H1 (cell line): ENCODE results near the gene TAC4. TPM values are rescaled to one million over a fixed set of nuclear protein-coding genes. Genes with fewer than 3 reads are reported as not detected.

ENCODE experiments used
- CTCF ChIA-PET: fragments of 300-600 bp; sonication (Branson Sonifier 250); formaldehyde crosslinking; loops from one replicate; lab custom pipeline; 2021; ENCODE audit not compliant: partially characterized antibody; lab: Charles Lee
- POLR2A ChIA-PET: fragments of 300-600 bp; sonication (Branson Sonifier 250); formaldehyde crosslinking; loops from one replicate; lab custom pipeline; 2021; ENCODE audit warnings: inconsistent platforms; ENCODE audit not compliant: partially characterized antibody; lab: Charles Lee
- DNase-seq, 2 experiments: peaks; one replicate each; pipeline versions ENCODE4 v3.0.0 to v3.0.0-alpha.2; 2010 to 2022; ENCODE audit warnings: low spot score in 2 of 2, low read depth in 1 of 2, mixed read lengths in 1 of 2
- FAIRE-seq: peaks from 2 replicates; lab custom pipeline; 2011; peaks lifted over from hg19 to GRCh38; lab: Jason Lieb, UNC
- H2AFZ ChIP-seq: 2 replicates; pipeline ENCODE4 v1.8.1; 2012; ENCODE audit warnings: low read length, inconsistent platforms
- H2AK5ac ChIP-seq: 2 replicates; pipeline ENCODE4 v1.6.1; 2013; ENCODE audit warnings: low read depth, low read length
- H2BK120ac ChIP-seq: replicated peaks from 2 replicates; pipeline ENCODE3; 2013; ENCODE audit warnings: low read depth, low read length, inconsistent platforms
- H2BK12ac ChIP-seq: 2 replicates; pipeline ENCODE4 v1.6.1; 2013; ENCODE audit warnings: low read depth, low read length
- H2BK15ac ChIP-seq: 2 replicates; pipeline ENCODE4 v1.6.1; 2013; ENCODE audit warnings: low read length
- H2BK20ac ChIP-seq: 2 replicates; pipeline ENCODE4 v1.6.1; 2013; ENCODE audit warnings: low read length
- H2BK5ac ChIP-seq: 2 replicates; pipeline ENCODE4 v1.6.1; 2013; ENCODE audit warnings: low read depth, low read length
- H3K14ac ChIP-seq: 2 replicates; pipeline ENCODE4 v1.6.1; 2013; ENCODE audit warnings: inconsistent platforms; ENCODE audit not compliant: insufficient read length
- H3K18ac ChIP-seq: 2 replicates; pipeline ENCODE4 v1.6.1; 2013; ENCODE audit warnings: low read length; ENCODE audit errors: extremely low read depth
- H3K23ac ChIP-seq: 2 replicates; pipeline ENCODE4 v1.6.1; 2013; ENCODE audit warnings: inconsistent platforms; ENCODE audit not compliant: insufficient read length
- H3K23me2 ChIP-seq: 2 replicates; pipeline ENCODE4 v1.6.1; 2013; ENCODE audit warnings: low read depth, low read length
- H3K27ac ChIP-seq: 2 replicates; pipeline ENCODE4 v1.6.1; 2011; ENCODE audit warnings: low read depth, low read length, inconsistent platforms
- H3K27me3 ChIP-seq, 4 experiments: replicated peaks in 1 of 4; 1 replicate in 1 of 4; 2 replicates in 3 of 4; pipeline versions ENCODE4 v1.6.1 to v1.8.1; 2011 to 2013; ENCODE audit warnings: low read length in 3 of 4, mild to moderate bottlenecking in 3 of 4, inconsistent platforms in 2 of 4, mixed read lengths in 2 of 4, moderate library complexity in 1 of 4; ENCODE audit not compliant: control insufficient read depth in 3 of 4, insufficient read depth in 3 of 4; ENCODE audit errors: extremely low read depth in 1 of 4
- H3K36me3 ChIP-seq, 4 experiments: 2 replicates each; pipeline versions ENCODE4 v1.6.1 to v1.8.1; 2011 to 2013; ENCODE audit warnings: mild to moderate bottlenecking in 4 of 4, low read length in 3 of 4, moderate library complexity in 2 of 4, control low read depth in 1 of 4, inconsistent platforms in 1 of 4; ENCODE audit not compliant: insufficient read depth in 4 of 4, control insufficient read depth in 2 of 4
- H3K4ac ChIP-seq: replicated peaks from 2 replicates; pipeline ENCODE3; 2013; ENCODE audit warnings: low read length, low read depth, mixed read lengths, inconsistent platforms; ENCODE audit not compliant: insufficient read length
- H3K4me1 ChIP-seq, 4 experiments: replicated peaks in 1 of 4; 1 replicate in 1 of 4; 2 replicates in 3 of 4; pipeline versions ENCODE4 v1.6.1 to v1.8.1; 2011 to 2013; ENCODE audit warnings: low read length in 3 of 4, inconsistent platforms in 2 of 4, mixed read lengths in 1 of 4; ENCODE audit not compliant: insufficient read depth in 4 of 4, control insufficient read depth in 3 of 4
- H3K4me2 ChIP-seq, 2 experiments: 2 replicates each; pipeline versions ENCODE4 v1.6.1 to v1.8.1; 2011 to 2013; ENCODE audit warnings: low read depth in 2 of 2, low read length in 2 of 2, control low read depth in 1 of 2, inconsistent platforms in 1 of 2, mild to moderate bottlenecking in 1 of 2; ENCODE audit not compliant: insufficient read depth in 1 of 2
- H3K4me3 ChIP-seq, 4 experiments: fragments of 200-600, 300-600 bp in 1 of 4; sonication (generic), shearing (Covaris generic), sonication (Bioruptor Twin) in 1 of 4; 2 replicates each; pipeline versions ENCODE4 v1.5.1 to v1.8.1; 2011 to 2016; ENCODE audit warnings: low read length in 4 of 4, low read depth in 3 of 4, control low read depth in 2 of 4, inconsistent platforms in 2 of 4, mild to moderate bottlenecking in 2 of 4, mixed read lengths in 1 of 4, moderate library complexity in 1 of 4; ENCODE audit not compliant: insufficient read depth in 2 of 4; ENCODE audit errors: extremely low read depth in 1 of 4
- H3K56ac ChIP-seq: replicated peaks from 2 replicates; pipeline ENCODE3; 2013; ENCODE audit warnings: low read depth, mild to moderate bottlenecking, mixed read lengths, low read length, inconsistent platforms; ENCODE audit not compliant: insufficient read length
- H3K79me1 ChIP-seq: 2 replicates; pipeline ENCODE4 v1.6.1; 2013; ENCODE audit warnings: low read depth, low read length, control low read depth
- H3K79me2 ChIP-seq, 2 experiments: 2 replicates each; pipeline versions ENCODE4 v1.6.1 to v1.8.1; 2012 to 2013; ENCODE audit warnings: low read length in 2 of 2, mild to moderate bottlenecking in 2 of 2, inconsistent platforms in 1 of 2; ENCODE audit not compliant: insufficient read depth in 2 of 2, control insufficient read depth in 1 of 2
- H3K9ac ChIP-seq, 4 experiments: replicated peaks in 1 of 4; 1 replicate in 1 of 4; 2 replicates in 3 of 4; pipeline versions ENCODE4 v1.6.1 to v1.8.1; 2011 to 2013; ENCODE audit warnings: low read depth in 3 of 4, low read length in 3 of 4, control low read depth in 2 of 4, mild to moderate bottlenecking in 2 of 4, moderate library complexity in 2 of 4, inconsistent platforms in 1 of 4; ENCODE audit errors: extremely low read depth in 1 of 4
- H3K9me3 ChIP-seq, 2 experiments: 2 replicates each; pipeline versions ENCODE4 v1.6.1 to v1.8.1; 2012 to 2013; ENCODE audit warnings: mild to moderate bottlenecking in 2 of 2, moderate library complexity in 2 of 2, control low read depth in 1 of 2, inconsistent platforms in 1 of 2, low read depth in 1 of 2, low read length in 1 of 2, mixed read lengths in 1 of 2; ENCODE audit not compliant: insufficient read depth in 2 of 2
- H4K20me1 ChIP-seq, 2 experiments: replicated peaks in 1 of 2; 2 replicates each; pipeline versions ENCODE3 to v1.8.1; 2011 to 2013; ENCODE audit warnings: inconsistent platforms in 2 of 2, low read length in 2 of 2, mild to moderate bottlenecking in 1 of 2; ENCODE audit not compliant: insufficient read depth in 2 of 2, control insufficient read depth in 1 of 2
- H4K5ac ChIP-seq: 2 replicates; pipeline ENCODE4 v1.6.1; 2013; ENCODE audit warnings: low read length, low read depth, mixed read lengths, inconsistent platforms; ENCODE audit not compliant: insufficient read length
- H4K8ac ChIP-seq: 2 replicates; pipeline ENCODE4 v1.8.0; 2013; ENCODE audit warnings: mild to moderate bottlenecking, moderate library complexity, low read length, inconsistent platforms; ENCODE audit not compliant: insufficient read depth; ENCODE audit errors: extremely low read depth
- H4K91ac ChIP-seq: replicated peaks from 2 replicates; pipeline ENCODE3; 2013; ENCODE audit warnings: low read length, mixed read lengths, inconsistent platforms; ENCODE audit not compliant: insufficient read length
- BCL11A ChIP-seq, 2 experiments: IDR thresholded peaks; one replicate each; pipeline ENCODE4 v1.6.1; 2011; ENCODE audit warnings: low read depth in 2 of 2, low read length in 2 of 2, mild to moderate bottlenecking in 2 of 2
- CBX5 ChIP-seq: fragments of 300-800, 300-1000 bp; sonication (generic); IDR thresholded peaks from 2 replicates; pipeline ENCODE4 v1.7.1; 2016; ENCODE audit warnings: antibody characterized with exemption, low read length, low read depth
- CHD2 ChIP-seq: IDR thresholded peaks from 2 replicates; pipeline ENCODE4 v1.6.1; 2012; ENCODE audit warnings: low read length, improper control_type of control experiment
- E2F6 ChIP-seq: IDR thresholded peaks from 2 replicates; pipeline ENCODE4 v1.6.1; 2012; ENCODE audit warnings: inconsistent platforms
- EGR1 ChIP-seq: IDR thresholded peaks from 2 replicates; pipeline ENCODE4 v1.6.1; 2011; ENCODE audit warnings: low read depth, low read length, borderline replicate concordance
- GABPA ChIP-seq: IDR thresholded peaks from 2 replicates; pipeline ENCODE4 v1.6.1; 2011; ENCODE audit warnings: mild to moderate bottlenecking, low read length, moderate library complexity, borderline replicate concordance; ENCODE audit not compliant: insufficient read depth
- HDAC2 ChIP-seq, 2 experiments: fragments of 300-600 bp in 1 of 2; sonication (generic) in 1 of 2; IDR thresholded peaks; 2 replicates each; pipeline ENCODE4 v1.6.1; 2011 to 2012; ENCODE audit warnings: low read depth in 2 of 2, low read length in 2 of 2, mild to moderate bottlenecking in 2 of 2, moderate library complexity in 2 of 2, borderline replicate concordance in 1 of 2, inconsistent platforms in 1 of 2
- NANOG ChIP-seq: IDR thresholded peaks from 2 replicates; pipeline ENCODE4 v1.6.1; 2011; ENCODE audit warnings: low read length, low read depth, mild to moderate bottlenecking, inconsistent platforms; ENCODE audit not compliant: insufficient read depth, poor library complexity, severe bottlenecking
- POLR2AphosphoS5 ChIP-seq: IDR thresholded peaks from 2 replicates; pipeline ENCODE4 v1.6.1; 2011; ENCODE audit warnings: low read depth, low read length
- RAD21 ChIP-seq, 2 experiments: IDR thresholded peaks in 1 of 2; conservative IDR thresholded peaks in 1 of 2; 2 replicates each; pipeline ENCODE4 v1.6.1; 2011; ENCODE audit warnings: low read depth in 2 of 2, low read length in 2 of 2, improper control_type of control experiment in 1 of 2, inconsistent platforms in 1 of 2, mild to moderate bottlenecking in 1 of 2, moderate library complexity in 1 of 2
- RBBP5 ChIP-seq: IDR thresholded peaks from 2 replicates; pipeline ENCODE4 v1.7.1; 2012; ENCODE audit warnings: low read depth, mild to moderate bottlenecking, inconsistent platforms, low read length, moderate library complexity, borderline replicate concordance
- SAP30 ChIP-seq: fragments of 300-600 bp; sonication (generic); IDR thresholded peaks from 2 replicates; pipeline ENCODE4 v1.7.1; 2012; ENCODE audit warnings: low read length, moderate library complexity, mild to moderate bottlenecking, inconsistent platforms; ENCODE audit not compliant: insufficient read depth, insufficient replicate concordance
- WGBS, 2 experiments: shearing (Covaris generic) in 1 of 2; methylation state at CpG; one replicate each; pipeline versions ENCODE4 v1.1.6 to v1.1.7; 2013 to 2015; ENCODE audit warnings: low lambda C conversion rate in 2 of 2, mixed read lengths in 2 of 2, inconsistent platforms in 1 of 2, low coverage in 1 of 2, missing lambda C conversion rate in 1 of 2; ENCODE audit not compliant: insufficient replicate concordance in 2 of 2, insufficient coverage in 1 of 2, insufficient read length in 1 of 2; ENCODE audit errors: extremely low coverage in 1 of 2, missing lambda C conversion rate in 1 of 2; 5-methylcytosine and 5-hydroxymethylcytosine counted together
- polyA plus RNA-seq, 7 experiments: library from polyadenylated mRNA; depleted of rRNA in 3 of 7; stranded (reverse) in 5 of 7; unstranded in 2 of 7; fragments of >200 nt in 5 of 7; fragments of 200-250 nt in 2 of 7; gene quantifications; 1 replicate in 5 of 7; 2 replicates in 1 of 7; 4 replicates in 1 of 7; pipeline versions ENCODE4 v1.2.1 to v1.2.3, GENCODE V29; 2011 to 2013; ENCODE audit warnings: missing spikeins in 2 of 7, mixed read lengths in 2 of 7
- total RNA-seq: library from RNA; stranded (reverse); fragmentation: NEBNext Ultra II Directional; extraction: Animal tissue kit (Norgen Biotek cat#: 25700); gene quantifications from 2 replicates; pipeline ENCODE4 v1.2.1, GENCODE V29; 2021

Gene TAC4
- total and polyA plus RNA-seq, 2 of the 8 experiments (the other 6 are each of a cell fraction or from before 2014, with no cell fraction given) = 0.15 TPM; not detected in 1

- Histone ChIP-seq H3K4me2 (no peak overlapping the region), H3K4me3 (no peak overlapping the region), H2AFZ (no peak overlapping the region), H3K23ac (no peak overlapping the region), H4K91ac (no peak overlapping the region), H3K23me2 (no peaks in the 10 kb centered on the region), H3K9me3 (no peaks in the 10 kb centered on the region), H2BK120ac (no peak overlapping the region), H2BK15ac (no peak overlapping the region), H4K5ac (no peak overlapping the region), H2BK12ac (no peak overlapping the region), H2BK5ac (no peak overlapping the region), H3K56ac (no peak overlapping the region), H3K9ac (no peak overlapping the region; a peak in 1 of 7 replicates), H3K18ac (no peak overlapping the region), H3K27ac (no peak overlapping the region), H2AK5ac (no peak overlapping the region), H4K8ac (no peak overlapping the region), H3K4me1 (no peaks in the 10 kb centered on the region), H3K79me1 (peaks cover 3% of the 10 kb centered on the region; the same call in 1 of the 2 replicates), H4K20me1 (peaks cover 2 to 9% of the 10 kb centered on the region in 2 experiments), H2BK20ac (no peak overlapping the region), H3K27me3 (no peaks in the 10 kb centered on the region), H3K79me2 (peaks cover 3 to 70% of the 10 kb centered on the region in 2 experiments), H3K4ac (no peak overlapping the region), H3K36me3 (peaks cover 19 to 65% (median 48%) of the 10 kb centered on the region in 4 experiments), H3K14ac (no peak overlapping the region)
- 78% methylated on average over 5 of the region's 5 CpGs; no CpG with 5 or more reads in 1 of the 2 experiments for WGBS, 2 experiments
- DNase-seq (no peak), FAIRE-seq (no peak)
- ChIA-PET CTCF (interaction anchor here (0.7 to 1.9 kb wide), 6 partner anchors 16 to 224 kb away, joined by 3 to 5 read pairs (median 4); no protein-coding TSS in a partner anchor), POLR2A (interaction anchor here (0.6 to 1.6 kb wide), 4 partner anchors 17 to 86 kb away, joined by 3 read pairs; partner anchors contain the start of gene FAM117A)
- TF ChIP-seq BCL11A (IDR thresholded peaks at IDR 0.05; ENCODE audit: low read depth in 2 of 2, low read length in 2 of 2) = no peak
- no peak for TF ChIP-seq HDAC2 (IDR thresholded peaks at IDR 0.05; ENCODE audit: borderline replicate concordance in 1 of 2, low read depth in 2 of 2, low read length in 2 of 2)
- TF ChIP-seq GABPA = no peak
- no peak for TF ChIP-seq POLR2AphosphoS5
- no peak for TF ChIP-seq E2F6
- TF ChIP-seq RBBP5 = no peak
- no peak for TF ChIP-seq NANOG
- no peak for TF ChIP-seq CBX5
- TF ChIP-seq SAP30 = no peak
- TF ChIP-seq RAD21 (IDR thresholded peaks at IDR 0.05 in 1 of 2, conservative IDR thresholded peaks at IDR 0.05 in 1 of 2; ENCODE audit: low read depth in 2 of 2, low read length in 2 of 2) = no peak
- no peak for TF ChIP-seq EGR1
- no peak for TF ChIP-seq CHD2
These were observed 52.5 kb downstream of the TAC4 start for GRCh38 chr17:49795372-49795771.
